ENCODE measurements around the gene DNALI1.

DNALI1 gene

GRCh38 chr1:37616330-37616729 is 59.6 kb downstream of the DNALI1 start:
- no peak overlapping the region for H3K4me3 ChIP-seq (ENCODE audit: low read depth, low read length)
- in situ Hi-C loops (cut with HindIII; ENCODE audit: low sequenced_read_pairs) = no loop called here
- TF ChIP-seq CTCF (IDR thresholded peaks at IDR 0.05; ENCODE audit: low read depth, low read length, missing control alignments) = no peak
- DNase-seq (ENCODE audit: low read depth) = no peak

Data from astrocyte of the cerebellum (primary cell).